Measurements from ENCODE around the gene KLHL17. TPM values are rescaled to one million over a fixed set of nuclear protein-coding genes. Genes with fewer than 3 reads are reported as not detected.
"Not testable (repeated sequence)": the region's sequence is repeated elsewhere in the genome, so short reads cannot be mapped to it uniquely, and the experiment has no call there.

KLHL17 gene
- total RNA-seq, 1 experiment from 2014 or later = 33.4 TPM

- peak; percentile 69 for DNase-seq (ENCODE audit: low spot score)
These were observed 6.4 kb downstream of the KLHL17 start for GRCh38 chr1:966704-967300.

GRCh38 chr1:967466-968343 lies 7.3 kb downstream of the KLHL17 start:
- no peak for DNase-seq (ENCODE audit: low spot score)

GRCh38 chr1:969260-969855 lies 9.0 kb downstream of the KLHL17 start:
- DNase-seq (ENCODE audit: low spot score) = no peak

GRCh38 chr1:970242-970972 lies 10.0 kb downstream of the KLHL17 start:
- DNase-seq (ENCODE audit: low spot score) = no peak

GRCh38 chr1:970973-971730 lies 10.8 kb downstream of the KLHL17 start:
- no peak for DNase-seq (ENCODE audit: low spot score)

GRCh38 chr1:971751-972506 lies 11.5 kb downstream of the KLHL17 start:
- DNase-seq (ENCODE audit: low spot score) = no peak

GRCh38 chr1:972726-973458 lies 12.5 kb downstream of the KLHL17 start:
- DNase-seq (ENCODE audit: low spot score) = no peak

- no peak for DNase-seq (ENCODE audit: low spot score)
These were observed 13.3 kb downstream of the KLHL17 start for GRCh38 chr1:973459-974292.

GRCh38 chr1:974293-974640 lies 13.9 kb downstream of the KLHL17 start:
- DNase-seq (ENCODE audit: low spot score) = no peak

- no peak for DNase-seq (ENCODE audit: low spot score)
These were observed 14.4 kb downstream of the KLHL17 start for GRCh38 chr1:974687-975328.

GRCh38 chr1:975365-975764 lies 15.0 kb downstream of the KLHL17 start:
- no peak for DNase-seq (ENCODE audit: low spot score)

- DNase-seq (ENCODE audit: low spot score) = peak; percentile 87
These were observed 15.7 kb downstream of the KLHL17 start for GRCh38 chr1:975896-976683.

- DNase-seq (ENCODE audit: low spot score) = not testable (repeated sequence)
These were observed 16.4 kb downstream of the KLHL17 start for GRCh38 chr1:976791-977190.

- no peak for DNase-seq (ENCODE audit: low spot score)
These were observed 17.9 kb downstream of the KLHL17 start for GRCh38 chr1:978069-978834.

- no peak for DNase-seq (ENCODE audit: low spot score)
These were observed 18.7 kb downstream of the KLHL17 start for GRCh38 chr1:978835-979743.

- DNase-seq (ENCODE audit: low spot score) = no peak
These were observed 19.3 kb downstream of the KLHL17 start for GRCh38 chr1:979744-980072.
